ENCODE measurements around the gene TUBB3.

The TUBB3 gene

GRCh38 chr16:89890886-89891657 lies 32.1 kb upstream of the TUBB3 start:
- WGBS, 2 experiments (ENCODE audit: insufficient coverage in 2 of 2): 95 to 96% methylated on average over 16 of the region's 16 CpGs
- Histone ChIP-seq H3K36me3 (ENCODE audit: control insufficient read depth, insufficient read depth, low read length) (peaks cover 92% of the 10 kb centered on the region), H3K4me3 (ENCODE audit: extremely low read depth, insufficient read depth, low read length, poor library complexity, severe bottlenecking) (no peak overlapping the region), H3K4me1 (ENCODE audit: control insufficient read depth, insufficient read depth, low read length, poor library complexity, severe bottlenecking) (no peaks in the 10 kb centered on the region), H3K27ac (ENCODE audit: low read depth, low read length, severe bottlenecking) (no peak overlapping the region), H3K9me3 (ENCODE audit: control insufficient read depth, low read length) (no peaks in the 10 kb centered on the region)

- H3K9me3 ChIP-seq (ENCODE audit: control insufficient read depth, low read length): no peaks in the 10 kb centered on the region
- no peak overlapping the region for H3K4me3 ChIP-seq (ENCODE audit: extremely low read depth, insufficient read depth, low read length, poor library complexity, severe bottlenecking)
- 95 to 96% methylated on average over 12 to 17 of the region's 18 CpGs for WGBS, 2 experiments (ENCODE audit: insufficient coverage in 2 of 2)
- H3K4me1 ChIP-seq (ENCODE audit: control insufficient read depth, insufficient read depth, low read length, poor library complexity, severe bottlenecking): no peaks in the 10 kb centered on the region
- no peak overlapping the region for H3K27ac ChIP-seq (ENCODE audit: low read depth, low read length, severe bottlenecking)
- H3K36me3 ChIP-seq (ENCODE audit: control insufficient read depth, insufficient read depth, low read length): peaks cover 93% of the 10 kb centered on the region
Observed at GRCh38 chr16:89892055-89892630, 31.0 kb upstream of the TUBB3 start.

- no peak overlapping the region for H3K27ac ChIP-seq (ENCODE audit: low read depth, low read length, severe bottlenecking)
- H3K9me3 ChIP-seq (ENCODE audit: control insufficient read depth, low read length): no peaks in the 10 kb centered on the region
- H3K36me3 ChIP-seq (ENCODE audit: control insufficient read depth, insufficient read depth, low read length): peaks cover 93% of the 10 kb centered on the region
- H3K4me1 ChIP-seq (ENCODE audit: control insufficient read depth, insufficient read depth, low read length, poor library complexity, severe bottlenecking): no peaks in the 10 kb centered on the region
- WGBS, 2 experiments (ENCODE audit: insufficient coverage in 2 of 2): 95% methylated on average over 8 of the region's 9 CpGs
- no peak overlapping the region for H3K4me3 ChIP-seq (ENCODE audit: extremely low read depth, insufficient read depth, low read length, poor library complexity, severe bottlenecking)
Observed at GRCh38 chr16:89892635-89893034, 30.5 kb upstream of the TUBB3 start.

GRCh38 chr16:89893642-89894548 lies 29.2 kb upstream of the TUBB3 start:
- H3K36me3 ChIP-seq (ENCODE audit: control insufficient read depth, insufficient read depth, low read length): peaks cover 93% of the 10 kb centered on the region
- 96 to 97% methylated on average over 33 to 40 of the region's 45 CpGs for WGBS, 2 experiments (ENCODE audit: insufficient coverage in 2 of 2)
- no peaks in the 10 kb centered on the region for H3K9me3 ChIP-seq (ENCODE audit: control insufficient read depth, low read length)
- H3K27ac ChIP-seq (ENCODE audit: low read depth, low read length, severe bottlenecking): no peak overlapping the region
- H3K4me1 ChIP-seq (ENCODE audit: control insufficient read depth, insufficient read depth, low read length, poor library complexity, severe bottlenecking): no peaks in the 10 kb centered on the region
- no peak overlapping the region for H3K4me3 ChIP-seq (ENCODE audit: extremely low read depth, insufficient read depth, low read length, poor library complexity, severe bottlenecking)

- no peaks in the 10 kb centered on the region for H3K4me1 ChIP-seq (ENCODE audit: control insufficient read depth, insufficient read depth, low read length, poor library complexity, severe bottlenecking)
- H3K4me3 ChIP-seq (ENCODE audit: extremely low read depth, insufficient read depth, low read length, poor library complexity, severe bottlenecking): no peak overlapping the region
- no peaks in the 10 kb centered on the region for H3K9me3 ChIP-seq (ENCODE audit: control insufficient read depth, low read length)
- 98% methylated on average over 25 of the region's 26 CpGs for WGBS, 2 experiments (ENCODE audit: insufficient coverage in 2 of 2)
- H3K36me3 ChIP-seq (ENCODE audit: control insufficient read depth, insufficient read depth, low read length): peaks cover 99% of the 10 kb centered on the region
- H3K27ac ChIP-seq (ENCODE audit: low read depth, low read length, severe bottlenecking): no peak overlapping the region
Observed at GRCh38 chr16:89895482-89896250, 27.5 kb upstream of the TUBB3 start.

GRCh38 chr16:89897204-89897603 lies 25.9 kb upstream of the TUBB3 start:
- Histone ChIP-seq H3K27ac (ENCODE audit: low read depth, low read length, severe bottlenecking) (no peak overlapping the region), H3K36me3 (ENCODE audit: control insufficient read depth, insufficient read depth, low read length) (peaks cover 89% of the 10 kb centered on the region), H3K4me3 (ENCODE audit: extremely low read depth, insufficient read depth, low read length, poor library complexity, severe bottlenecking) (no peak overlapping the region), H3K4me1 (ENCODE audit: control insufficient read depth, insufficient read depth, low read length, poor library complexity, severe bottlenecking) (no peaks in the 10 kb centered on the region), H3K9me3 (ENCODE audit: control insufficient read depth, low read length) (no peaks in the 10 kb centered on the region)
- WGBS, 2 experiments (ENCODE audit: insufficient coverage in 2 of 2): 97 to 99% methylated on average over 7 to 8 of the region's 11 CpGs

- 95 to 97% methylated on average over 30 to 34 of the region's 36 CpGs for WGBS, 2 experiments (ENCODE audit: insufficient coverage in 2 of 2)
Observed at GRCh38 chr16:89898201-89898967, 24.8 kb upstream of the TUBB3 start.

GRCh38 chr16:89899879-89900481 lies 23.2 kb upstream of the TUBB3 start:
- Histone ChIP-seq H3K27ac (ENCODE audit: low read depth, low read length, severe bottlenecking) (no peak overlapping the region), H3K4me3 (ENCODE audit: extremely low read depth, insufficient read depth, low read length, poor library complexity, severe bottlenecking) (no peak overlapping the region), H3K9me3 (ENCODE audit: control insufficient read depth, low read length) (no peaks in the 10 kb centered on the region), H3K36me3 (ENCODE audit: control insufficient read depth, insufficient read depth, low read length) (peaks cover 84% of the 10 kb centered on the region), H3K4me1 (ENCODE audit: control insufficient read depth, insufficient read depth, low read length, poor library complexity, severe bottlenecking) (no peaks in the 10 kb centered on the region)
- WGBS, 2 experiments (ENCODE audit: insufficient coverage in 2 of 2): 97 to 98% methylated on average over 15 to 19 of the region's 20 CpGs

More at GRCh38 chr16:89898201-89898967, 24.8 kb upstream of the TUBB3 start:
- Histone ChIP-seq H3K4me3 (ENCODE audit: extremely low read depth, insufficient read depth, low read length, poor library complexity, severe bottlenecking) (no peak overlapping the region), H3K9me3 (ENCODE audit: control insufficient read depth, low read length) (no peaks in the 10 kb centered on the region), H3K27ac (ENCODE audit: low read depth, low read length, severe bottlenecking) (no peak overlapping the region), H3K4me1 (ENCODE audit: control insufficient read depth, insufficient read depth, low read length, poor library complexity, severe bottlenecking) (no peaks in the 10 kb centered on the region), H3K36me3 (ENCODE audit: control insufficient read depth, insufficient read depth, low read length) (peaks cover 85% of the 10 kb centered on the region)

GRCh38 chr16:89900885-89901284 lies 22.3 kb upstream of the TUBB3 start:
- 97 to 99% methylated on average over 15 to 17 of the region's 17 CpGs for WGBS, 2 experiments (ENCODE audit: insufficient coverage in 2 of 2)
- Histone ChIP-seq H3K36me3 (ENCODE audit: control insufficient read depth, insufficient read depth, low read length) (peaks cover 84% of the 10 kb centered on the region), H3K9me3 (ENCODE audit: control insufficient read depth, low read length) (no peaks in the 10 kb centered on the region)

More at GRCh38 chr16:89900885-89901284, 22.3 kb upstream of the TUBB3 start:
- H3K4me3 ChIP-seq (ENCODE audit: extremely low read depth, insufficient read depth, low read length, poor library complexity, severe bottlenecking): no peak overlapping the region
- H3K27ac ChIP-seq (ENCODE audit: low read depth, low read length, severe bottlenecking): no peak overlapping the region
- H3K4me1 ChIP-seq (ENCODE audit: control insufficient read depth, insufficient read depth, low read length, poor library complexity, severe bottlenecking): no peaks in the 10 kb centered on the region

All from mesodermal cell (in vitro differentiated cells).